Measurements from ENCODE around the gene SLC23A1.
A peak's percentile ranks its signal among the peaks of the same experiment; 100 is the strongest.
"Not testable (repeated sequence)": the region's sequence is repeated elsewhere in the genome, so short reads cannot be mapped to it uniquely, and the experiment has no call there.

The SLC23A1 gene

DNA sequence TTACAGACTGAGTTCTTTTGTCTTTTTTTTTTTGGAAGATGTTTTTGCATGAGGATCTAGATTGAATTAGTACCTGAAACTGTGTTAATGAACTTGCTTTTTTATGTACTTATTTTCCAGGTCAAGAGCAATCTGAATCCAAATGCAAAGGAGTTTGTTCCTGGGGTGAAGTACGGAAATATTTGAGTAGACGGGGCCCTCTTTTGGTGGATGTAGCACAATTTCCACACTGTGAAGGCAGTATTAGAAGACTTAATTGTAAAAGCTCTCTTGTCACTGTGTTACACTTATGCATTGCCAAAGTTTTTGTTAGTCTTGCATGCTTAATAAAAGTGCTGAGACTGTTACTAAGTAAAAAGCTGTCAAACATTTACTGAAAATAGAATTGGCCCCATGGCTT lies 14.5 kb downstream of the SLC23A1 start:
- no peak for DNase-seq

DNA sequence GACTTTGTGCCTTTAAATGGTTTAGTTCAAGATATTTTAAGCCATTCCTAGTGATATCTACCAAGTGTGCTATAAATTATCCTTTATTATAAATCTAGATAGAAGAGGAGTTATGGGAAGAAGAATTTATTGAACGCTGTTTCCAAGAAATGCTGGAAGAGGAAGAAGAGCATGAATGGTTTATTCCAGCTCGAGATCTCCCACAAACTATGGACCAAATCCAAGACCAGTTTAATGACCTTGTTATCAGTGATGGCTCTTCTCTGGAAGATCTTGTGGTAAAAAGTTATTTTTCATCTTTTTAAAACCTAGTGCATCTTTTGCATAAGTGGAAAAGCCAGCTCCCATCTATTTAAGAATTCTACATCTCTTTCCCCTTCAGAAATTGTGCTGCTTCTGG lies 18.6 kb downstream of the SLC23A1 start:
- DNase-seq = no peak

DNA sequence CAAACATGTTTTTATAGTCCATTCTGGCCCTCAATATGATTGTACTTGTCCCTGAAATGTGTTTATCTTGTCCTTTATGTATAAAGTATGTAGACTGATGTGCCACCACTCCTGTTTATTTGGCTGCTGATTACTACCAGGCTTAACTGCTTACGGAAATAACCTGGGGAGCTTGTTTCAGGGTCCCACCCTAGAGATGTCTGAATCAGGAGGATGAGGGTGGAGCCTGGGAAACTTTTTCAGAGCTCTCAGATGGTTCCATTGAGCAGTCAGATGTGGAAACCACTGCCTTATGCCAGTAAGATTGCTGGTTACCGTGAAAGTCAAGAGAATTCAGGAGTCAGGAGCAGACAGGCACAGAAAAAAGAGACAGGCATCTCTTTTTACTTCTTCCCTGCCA lies 19.2 kb downstream of the SLC23A1 start:
- DNase-seq = no peak

DNA sequence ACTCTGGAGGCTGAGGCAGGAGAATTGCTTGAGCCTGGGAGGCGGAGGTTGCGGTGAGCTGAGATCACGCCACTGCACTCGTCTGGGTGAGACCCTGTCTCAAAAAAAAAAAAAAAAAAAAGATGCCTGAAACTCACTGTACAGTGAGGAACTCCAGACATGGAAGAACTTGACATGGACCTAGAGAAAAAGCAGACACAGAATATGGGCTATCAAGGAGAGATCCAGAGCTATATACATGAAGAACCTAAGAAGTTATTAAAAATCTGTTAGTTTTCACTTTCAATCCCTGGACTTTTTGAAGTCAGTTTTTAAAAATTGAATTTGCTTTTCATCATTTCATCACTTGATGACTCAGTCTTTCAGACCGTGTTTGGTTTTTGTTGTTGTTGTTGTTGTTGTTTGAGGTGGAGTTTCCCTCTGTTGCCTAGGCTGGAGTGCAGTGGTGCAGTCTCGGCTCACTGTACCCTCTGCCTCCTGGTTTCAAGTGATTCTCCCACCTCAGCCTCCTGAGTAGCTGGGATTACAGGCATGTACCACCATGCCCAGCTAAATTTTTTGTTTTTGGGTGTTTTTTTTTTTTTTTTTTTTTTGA lies 21.2 kb downstream of the SLC23A1 start:
- DNase-seq = no peak

DNA sequence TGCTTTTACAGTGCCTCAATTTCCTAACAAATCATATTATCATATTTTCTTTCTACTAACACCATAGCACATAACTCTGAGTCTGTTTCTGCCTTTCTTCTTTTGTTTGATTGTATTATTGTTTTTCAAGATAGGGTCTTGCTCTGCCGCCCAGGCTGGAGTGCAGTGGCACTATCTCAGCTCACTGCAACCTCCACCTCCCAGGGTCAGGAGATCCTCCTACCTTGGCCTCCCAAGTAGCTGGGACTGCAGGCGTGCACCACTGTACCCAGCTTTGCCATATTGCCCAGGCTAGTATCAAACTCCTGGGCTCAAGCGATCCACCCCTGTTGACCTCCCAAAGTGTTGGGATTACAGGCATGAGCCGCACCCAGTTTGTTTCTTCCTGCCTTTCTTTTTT lies 22.7 kb downstream of the SLC23A1 start:
- DNase-seq = no peak

DNA sequence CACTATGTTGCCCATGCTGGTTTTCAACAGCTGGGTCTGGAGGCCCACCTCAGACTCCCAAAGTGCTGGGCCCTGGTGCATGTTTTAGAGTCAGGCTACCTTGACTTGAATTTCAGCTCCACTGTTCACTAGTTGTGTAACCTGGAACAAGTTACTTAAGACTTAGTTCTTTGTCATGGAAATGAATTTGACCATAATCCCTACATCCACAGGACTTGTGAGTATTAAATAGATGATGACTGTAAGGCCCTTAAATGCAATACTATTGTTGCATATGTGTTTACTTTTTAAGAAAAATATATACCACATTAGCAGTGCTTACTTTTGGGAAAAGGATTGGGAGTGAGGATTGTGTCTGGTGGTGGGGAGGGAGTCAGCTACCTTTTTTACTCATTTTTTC lies 25.0 kb downstream of the SLC23A1 start:
- DNase-seq = no peak

DNA sequence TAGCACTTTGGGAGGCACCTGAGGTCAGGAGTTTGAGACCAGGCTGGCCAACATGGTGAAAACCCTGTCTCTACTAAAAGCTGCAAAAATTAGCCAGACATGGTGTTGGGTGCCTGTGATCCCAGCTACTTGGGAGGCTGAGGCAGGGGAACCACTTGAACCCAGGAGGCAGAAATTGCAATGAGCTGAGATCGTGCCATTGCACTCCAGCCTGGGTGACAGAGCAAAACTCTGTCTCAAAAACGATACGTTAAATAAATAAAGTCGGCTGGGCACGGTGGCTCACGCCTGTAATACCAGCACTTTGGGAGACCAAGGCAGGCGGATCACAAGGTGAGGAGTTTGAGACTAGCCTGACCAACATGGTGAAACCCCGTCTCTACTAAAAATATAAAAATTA lies 27.2 kb downstream of the SLC23A1 start:
- not testable (repeated sequence) for DNase-seq

DNA sequence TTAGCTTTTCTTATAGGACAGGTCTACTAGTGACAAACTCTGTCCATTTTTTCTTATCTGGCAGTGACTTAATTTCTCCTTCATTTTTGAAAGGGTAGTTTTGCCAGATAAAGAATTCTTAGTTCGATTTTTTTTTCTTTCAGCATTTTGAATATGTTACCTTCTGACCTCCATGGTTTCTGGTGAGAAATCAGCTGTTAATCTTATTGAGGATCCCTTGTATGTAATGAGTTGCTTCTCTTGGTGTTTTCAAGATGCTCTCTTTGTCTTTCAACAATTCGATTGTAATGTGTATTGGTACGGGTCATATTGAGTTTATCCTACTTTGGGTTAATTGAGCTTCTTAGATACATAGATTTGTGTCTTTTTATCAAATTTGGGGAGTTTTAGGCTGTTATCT lies 28.9 kb downstream of the SLC23A1 start:
- no peak for DNase-seq

DNA sequence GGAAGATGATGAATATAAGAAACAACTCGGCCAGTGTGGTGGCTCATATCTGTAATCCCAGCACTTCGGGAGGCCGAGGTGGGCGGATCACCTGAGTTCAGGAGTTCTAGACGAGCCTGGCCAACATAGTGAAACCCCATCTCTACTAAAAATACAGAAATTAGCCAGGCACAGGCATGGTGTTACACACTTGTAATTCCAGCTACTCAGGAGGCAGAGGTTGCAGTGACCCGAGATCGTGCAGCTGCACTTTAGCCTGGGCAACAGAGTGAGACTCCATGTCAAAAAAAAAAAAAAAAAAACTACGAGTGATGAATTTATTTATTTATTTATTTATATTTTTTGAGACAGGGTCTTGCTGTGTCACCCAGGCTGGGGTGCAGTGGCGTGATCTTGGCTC lies 35.2 kb downstream of the SLC23A1 start:
- DNase-seq = not testable (repeated sequence)

DNA sequence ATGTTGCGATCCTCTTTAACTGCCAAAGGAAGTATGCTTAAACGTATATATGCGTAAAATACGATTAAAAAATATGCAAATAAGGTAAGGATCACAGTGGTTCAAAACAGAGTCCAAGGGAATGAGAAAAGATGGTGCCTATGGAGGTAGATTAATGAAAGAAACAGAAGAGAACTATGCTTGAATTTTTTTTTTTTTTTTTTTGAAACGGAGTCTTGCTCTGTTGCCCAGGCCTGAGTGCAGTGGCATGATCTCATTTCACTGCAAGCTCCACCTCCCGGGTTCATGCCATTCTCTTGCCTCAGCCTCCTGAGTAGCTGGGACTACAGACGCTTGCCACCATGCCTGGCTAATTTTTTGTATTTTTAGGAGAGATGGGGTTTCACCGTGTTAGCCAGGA lies 37.7 kb downstream of the SLC23A1 start:
- not testable (repeated sequence) for DNase-seq

DNA sequence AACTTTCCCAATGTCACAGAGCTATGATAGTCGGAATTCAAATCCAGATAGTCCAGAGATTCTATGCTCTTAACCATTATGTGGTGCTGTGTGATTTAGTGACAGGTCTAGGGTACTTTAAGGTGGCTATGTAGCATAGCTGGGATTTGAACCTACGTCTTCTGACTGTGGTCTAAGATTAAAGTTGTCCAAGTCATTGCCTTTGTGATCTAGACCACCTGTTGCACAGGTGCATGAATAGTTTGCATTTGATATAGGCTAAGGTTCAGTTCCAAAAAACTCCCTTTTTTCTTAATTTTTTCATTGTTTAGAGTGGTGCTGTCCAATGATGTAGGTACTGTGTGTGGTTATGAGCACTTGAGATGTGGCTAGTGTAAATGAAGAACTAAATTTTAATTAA lies 38.9 kb downstream of the SLC23A1 start:
- no peak for DNase-seq

DNA sequence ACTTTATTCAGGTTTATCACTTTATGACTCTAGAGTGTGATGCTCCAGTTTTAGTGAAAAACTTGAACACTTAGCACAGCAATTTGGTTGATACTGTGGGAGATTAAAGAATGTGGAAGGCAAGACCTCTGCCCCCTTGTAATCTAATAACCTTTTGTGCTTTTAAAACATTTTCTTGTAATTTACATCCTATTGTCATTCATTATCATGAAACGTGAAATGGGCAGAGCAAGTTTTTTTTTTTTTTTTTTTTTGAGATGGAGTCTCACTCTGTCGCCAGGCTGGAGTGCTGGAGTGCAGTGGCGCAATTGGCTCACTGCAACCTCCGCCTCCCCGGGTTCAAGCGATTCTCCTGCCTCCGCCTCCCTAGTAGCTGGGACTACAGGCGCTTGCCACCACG lies 39.6 kb downstream of the SLC23A1 start:
- no peak for DNase-seq

DNA sequence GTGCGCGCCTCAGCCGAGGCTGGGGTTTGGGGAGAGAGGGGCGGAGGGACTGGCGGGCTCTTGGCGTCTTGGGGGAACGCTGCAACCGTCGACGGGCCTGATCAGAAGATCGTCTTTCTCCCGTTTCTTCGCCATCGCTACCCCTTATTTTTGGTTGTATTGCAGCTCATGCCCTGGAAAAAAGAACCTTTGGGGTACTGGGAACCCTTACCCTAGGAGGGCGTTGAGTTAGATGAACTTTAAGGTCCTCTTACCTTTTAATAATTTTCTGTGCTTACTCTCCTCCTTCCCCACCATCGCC lies 40.7 kb downstream of the SLC23A1 start:
- DNase-seq = no peak

DNA sequence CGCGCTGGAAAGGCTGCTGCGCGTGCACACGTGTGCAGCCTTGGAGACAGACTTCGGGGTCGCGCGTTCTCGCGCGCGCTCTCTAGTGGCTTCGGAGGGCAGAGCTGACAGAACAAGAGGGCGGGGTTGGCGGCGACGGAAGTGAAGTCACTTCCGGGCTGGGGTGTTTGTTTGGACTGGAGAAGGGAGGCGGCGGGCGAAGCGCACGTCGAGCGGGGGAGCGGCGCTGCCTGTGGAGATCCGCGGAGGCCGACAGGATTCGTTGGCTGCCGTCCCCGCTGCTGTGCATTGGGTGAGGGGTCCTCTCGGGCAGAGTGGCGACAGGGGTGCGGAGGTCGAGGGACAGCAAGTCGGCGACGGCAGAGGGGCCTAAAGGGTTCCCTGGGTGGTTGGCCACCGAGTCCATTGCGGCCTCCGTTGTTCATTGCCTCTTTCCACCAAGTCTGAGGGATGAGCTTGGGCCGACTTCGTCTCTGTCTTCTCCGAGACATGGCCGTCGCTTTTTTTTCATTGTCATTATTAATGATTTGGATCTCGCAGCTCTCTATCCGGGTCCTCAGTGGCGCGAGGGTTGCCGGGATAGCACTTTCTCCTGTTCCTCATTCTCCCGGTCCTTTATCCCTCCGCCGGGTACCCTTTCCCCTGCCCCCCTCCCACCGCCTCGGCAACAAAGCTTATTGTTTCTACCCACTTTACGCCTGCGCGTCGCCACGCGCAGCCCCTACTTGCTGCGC lies 41.2 kb downstream of the SLC23A1 start, which contains the start of gene PAIP2:
PAIP2 (plus strand) TSS at position 166 of the 734 bp plus-strand sequence. CDS start 21,931 bp downstream, outside the sequence.
- DNase-seq = peak; percentile 98

DNA sequence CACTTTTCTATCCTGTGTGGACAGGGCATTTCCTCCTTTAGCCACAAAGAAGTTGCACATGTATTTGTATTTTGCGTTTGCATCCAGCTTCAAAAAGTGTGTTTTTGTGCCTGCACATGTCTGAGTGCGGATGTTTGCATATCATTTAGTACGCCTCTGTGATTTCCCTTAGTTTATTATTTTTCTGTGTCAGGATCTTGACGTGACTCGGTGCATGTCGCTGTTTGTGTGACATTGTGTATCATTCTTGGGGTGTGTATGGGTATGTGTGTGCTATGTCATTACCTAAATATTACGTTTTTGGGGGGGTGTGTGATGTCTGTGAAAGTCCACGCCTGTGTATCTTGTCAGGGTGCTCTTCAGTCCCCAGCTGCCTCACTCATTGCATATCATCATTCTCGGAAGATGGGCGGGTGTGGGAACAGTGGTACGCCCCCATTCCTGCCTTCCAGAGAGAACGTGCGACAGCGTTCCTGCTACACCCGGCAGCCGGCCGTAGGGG lies 41.9 kb downstream of the SLC23A1 start:
- DNase-seq = no peak

DNA sequence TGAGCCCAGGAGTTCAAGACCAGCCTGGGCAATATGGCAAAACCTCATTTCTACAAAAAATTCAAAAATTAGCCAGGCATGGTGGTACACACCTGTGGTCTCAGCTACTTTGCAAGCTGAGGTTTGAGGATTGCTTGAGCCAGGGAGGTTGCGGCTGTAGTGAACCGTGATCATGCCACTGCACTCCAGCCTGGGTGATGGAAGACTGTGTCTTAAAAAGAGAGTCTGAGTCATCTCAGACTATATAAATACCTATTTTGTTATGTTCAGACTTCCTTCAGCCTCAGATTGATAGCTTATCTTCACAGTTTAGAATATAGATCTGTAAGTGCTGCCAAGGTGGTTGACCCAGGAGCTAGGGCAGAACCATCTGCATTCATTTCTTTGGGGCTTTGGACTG lies 43.0 kb downstream of the SLC23A1 start:
- DNase-seq = no peak

DNA sequence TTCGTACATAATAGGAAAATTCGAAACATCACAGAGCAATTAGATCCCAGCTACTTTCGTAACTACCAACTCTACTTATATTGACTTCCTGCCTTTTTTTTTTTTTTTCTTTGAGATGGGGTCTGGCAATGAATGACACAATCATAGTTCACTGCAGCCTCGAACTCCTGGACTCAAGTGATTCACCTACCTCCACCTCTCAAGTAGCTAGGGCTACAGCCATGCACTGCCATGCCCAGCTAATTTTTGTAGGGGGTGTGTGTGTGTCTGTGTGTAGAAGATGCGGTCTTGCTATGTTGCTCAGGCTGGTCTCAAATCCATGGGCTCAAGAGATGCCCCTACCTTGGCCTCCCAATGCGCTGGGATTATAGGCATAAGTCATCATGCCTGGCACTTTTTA lies 47.3 kb downstream of the SLC23A1 start:
- no peak for DNase-seq

All from fibroblast of skin of scalp (primary cell).